HG02981 (cell line): ENCODE measurements around the gene PEX16.
"Not testable (repeated sequence)": the region's sequence is repeated elsewhere in the genome, so short reads cannot be mapped to it uniquely, and the experiment has no call there.

ENCODE experiments used
- ATAC-seq: cut with Tn5 transposase; IDR thresholded peaks from one replicate; pipeline ENCODE4 v1.9.1; 2021; ENCODE audit warnings: mild to moderate bottlenecking, moderate library complexity; ENCODE audit not compliant: unreplicated experiment

PEX16 gene

DNA sequence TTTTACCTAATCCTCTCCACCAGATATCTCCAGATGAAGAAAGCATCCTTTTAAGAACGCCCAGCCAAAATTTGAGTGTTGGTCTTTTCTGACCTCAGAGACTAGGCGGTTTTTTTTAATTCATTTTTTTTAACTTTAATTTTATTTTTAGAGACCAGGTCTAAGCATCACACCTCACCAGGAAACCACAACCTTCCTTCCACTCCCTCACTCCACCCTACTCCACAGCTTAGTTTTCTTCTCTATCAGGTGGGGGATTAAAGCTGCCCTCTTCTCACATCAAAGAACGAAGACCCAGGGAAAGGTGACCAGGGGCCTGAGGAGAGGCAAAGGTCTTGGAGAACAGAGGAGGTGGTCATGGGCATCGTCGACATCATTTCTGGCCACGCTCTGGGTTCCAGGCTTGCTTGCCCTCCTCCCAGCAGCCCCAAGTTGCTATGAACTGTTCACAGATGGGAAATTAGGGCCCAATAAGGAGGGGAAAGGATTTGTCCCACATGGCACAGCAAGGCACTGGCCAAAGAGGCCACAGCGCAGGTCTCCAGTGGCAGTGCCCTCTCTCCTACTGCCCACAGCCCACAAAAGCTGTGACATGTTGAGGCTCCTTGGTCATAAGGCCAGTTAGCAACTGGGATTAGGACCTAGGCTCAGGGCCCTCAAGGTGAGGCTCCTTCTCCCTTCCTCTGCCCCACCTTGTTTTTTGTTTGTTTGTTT is 1.4 kb upstream of the PEX16 start:
- ATAC-seq = no peak

GRCh38 chr11:45918331-45918941 is 759 bp upstream of the PEX16 start:
- peak; percentile 33 for ATAC-seq

- no peak for ATAC-seq
These were observed 423 bp downstream of the PEX16 start for GRCh38 chr11:45917286-45917622.

DNA sequence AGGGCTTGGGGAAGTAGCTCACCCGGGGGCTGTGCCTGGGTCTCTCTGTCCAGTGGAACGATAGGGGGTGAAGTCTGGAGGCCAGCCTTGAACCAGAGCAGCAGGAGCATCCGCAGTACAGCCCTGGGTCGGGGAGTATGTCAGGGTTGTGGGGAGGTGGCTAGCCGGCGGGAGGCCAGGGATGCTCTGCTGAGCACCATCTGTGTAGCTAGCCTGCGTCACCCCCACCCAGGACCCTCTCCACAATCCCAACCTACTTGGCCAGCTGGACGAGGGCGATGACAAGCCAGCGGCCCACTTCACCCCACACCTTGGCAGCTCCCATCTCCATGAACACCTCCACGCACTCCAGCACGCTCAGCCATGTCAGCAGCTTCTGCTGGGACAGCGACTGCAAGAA is 2.2 kb downstream of the PEX16 start:
- ATAC-seq = no peak

- no peak for ATAC-seq
These were observed 3.6 kb downstream of the PEX16 start for GRCh38 chr11:45913942-45914635.

DNA sequence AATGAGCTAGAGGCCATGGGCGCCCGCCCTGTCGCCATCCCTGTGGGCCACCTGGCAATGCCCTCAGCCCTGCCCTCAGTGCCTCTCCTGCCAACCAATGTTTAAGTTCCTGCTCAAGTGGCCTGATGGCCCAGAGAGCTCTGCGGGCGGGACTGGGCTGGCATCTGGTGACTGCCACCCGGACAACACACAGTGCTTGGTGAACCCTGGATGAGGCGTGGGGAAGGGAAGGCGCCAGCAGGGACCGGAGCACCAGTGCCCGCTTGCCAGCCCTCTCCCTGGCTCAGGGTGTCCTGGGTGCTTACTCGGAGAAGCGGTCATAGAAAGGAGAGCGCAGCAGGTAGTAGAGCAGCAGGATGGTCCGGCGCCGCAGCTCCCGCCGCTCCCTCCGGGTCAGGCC is 4.2 kb downstream of the PEX16 start:
- no peak for ATAC-seq

DNA sequence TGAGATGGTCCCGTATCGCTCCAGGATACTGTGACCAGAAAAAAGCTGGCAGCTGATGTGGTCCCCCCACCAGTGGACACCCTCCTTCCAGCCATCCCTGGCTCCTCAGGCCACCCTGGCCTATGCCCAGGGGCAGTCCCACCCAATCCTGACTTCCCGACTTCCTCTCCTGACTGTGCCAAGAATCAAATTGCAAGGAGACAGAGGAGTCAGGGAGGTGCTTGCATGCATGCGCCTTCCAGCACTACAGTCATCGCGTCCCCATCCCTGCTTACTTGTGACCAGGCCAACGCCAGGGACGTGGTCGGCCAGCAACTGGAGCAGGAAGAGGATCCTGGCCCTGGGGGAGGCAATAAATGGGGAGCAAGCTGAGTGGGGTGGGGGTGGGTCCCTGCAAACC is 7.1 kb downstream of the PEX16 start:
- ATAC-seq = no peak

GRCh38 chr11:45909594-45910475 is 7.8 kb downstream of the PEX16 start:
- ATAC-seq = no peak

DNA sequence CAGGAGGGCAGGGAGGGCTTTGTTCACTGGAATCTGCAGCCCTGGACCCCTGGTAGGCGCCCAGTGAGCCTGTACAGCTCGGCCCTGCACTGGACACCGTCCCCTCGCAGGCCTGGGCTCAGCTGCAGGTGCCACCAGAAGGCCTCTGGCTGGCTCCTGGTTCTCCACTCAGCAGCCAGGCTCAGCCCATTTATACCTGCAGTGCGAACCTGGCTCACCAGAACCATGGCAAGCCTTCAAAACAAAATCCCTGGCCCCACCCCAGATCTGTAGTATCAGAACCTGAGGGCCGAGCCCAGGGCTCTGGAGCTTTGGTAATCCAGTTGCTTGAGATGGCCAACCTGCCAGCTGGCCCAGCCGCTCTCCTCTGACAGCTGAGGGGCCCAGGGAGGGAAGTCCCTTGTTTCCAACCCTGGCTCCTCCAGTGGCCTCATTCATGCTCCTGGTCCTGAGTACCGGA is 9.7 kb downstream of the PEX16 start:
- no peak for ATAC-seq

- no peak for ATAC-seq
These were observed 10.6 kb downstream of the PEX16 start, which contains the start of gene FREY1 for GRCh38 chr11:45906965-45907611. FREY1 (minus strand) TSS chr11:45907271; CDS start chr11:45907245, 26 bp downstream.

DNA sequence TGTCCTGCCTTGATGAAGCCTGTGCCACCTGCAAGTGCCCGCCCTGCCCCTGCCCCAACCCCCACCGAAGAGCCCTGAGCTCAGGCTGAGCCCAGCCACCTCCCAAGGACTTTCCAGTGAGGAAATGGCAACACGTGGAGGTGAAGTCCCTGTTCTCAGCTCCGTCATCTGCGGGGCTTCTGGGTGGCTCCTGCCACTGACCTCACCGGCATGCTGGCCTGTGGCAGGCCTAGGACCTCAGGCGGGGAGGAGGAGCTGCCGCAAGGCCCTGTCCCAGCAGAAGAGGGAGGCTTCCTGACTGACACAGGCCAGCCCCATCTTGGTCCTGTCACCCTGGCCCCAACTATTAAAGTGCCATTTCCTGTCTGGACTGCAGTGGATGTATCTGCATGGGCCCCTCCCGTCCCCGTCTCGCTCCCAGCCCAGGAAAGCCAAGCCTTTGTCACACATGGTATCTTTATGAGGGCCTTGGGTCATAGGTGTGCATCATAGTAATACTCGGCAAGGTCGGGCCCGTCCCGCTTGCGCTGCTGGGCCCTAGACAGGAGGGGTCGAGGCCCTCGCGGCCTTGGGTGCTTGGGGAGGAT is 11.5 kb downstream of the PEX16 start:
- no peak for ATAC-seq

DNA sequence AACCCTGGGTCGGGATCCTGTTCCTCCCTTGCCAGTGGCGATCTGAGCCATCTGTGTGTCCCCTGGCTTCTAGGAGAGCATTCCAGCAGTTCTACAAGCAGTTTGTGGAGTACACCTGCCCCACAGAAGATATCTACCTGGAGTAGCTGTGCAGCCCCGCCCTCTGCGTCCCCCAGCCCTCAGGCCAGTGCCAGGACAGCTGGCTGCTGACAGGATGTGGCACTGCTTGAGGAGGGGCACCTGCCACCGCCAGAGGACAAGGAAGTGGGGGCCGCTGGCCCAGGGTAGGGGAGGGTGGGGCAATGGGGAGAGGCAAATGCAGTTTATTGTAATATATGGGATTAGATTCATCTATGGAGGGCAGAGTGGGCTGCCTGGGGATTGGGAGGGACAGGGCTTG is 12.1 kb downstream of the PEX16 start:
- ATAC-seq = not testable (repeated sequence)

GRCh38 chr11:45905095-45905494 is 12.6 kb downstream of the PEX16 start:
- no peak for ATAC-seq

GRCh38 chr11:45904309-45904915 is 13.3 kb downstream of the PEX16 start:
- no peak for ATAC-seq

- ATAC-seq = no peak
These were observed 15.0 kb downstream of the PEX16 start for GRCh38 chr11:45902452-45903380.

DNA sequence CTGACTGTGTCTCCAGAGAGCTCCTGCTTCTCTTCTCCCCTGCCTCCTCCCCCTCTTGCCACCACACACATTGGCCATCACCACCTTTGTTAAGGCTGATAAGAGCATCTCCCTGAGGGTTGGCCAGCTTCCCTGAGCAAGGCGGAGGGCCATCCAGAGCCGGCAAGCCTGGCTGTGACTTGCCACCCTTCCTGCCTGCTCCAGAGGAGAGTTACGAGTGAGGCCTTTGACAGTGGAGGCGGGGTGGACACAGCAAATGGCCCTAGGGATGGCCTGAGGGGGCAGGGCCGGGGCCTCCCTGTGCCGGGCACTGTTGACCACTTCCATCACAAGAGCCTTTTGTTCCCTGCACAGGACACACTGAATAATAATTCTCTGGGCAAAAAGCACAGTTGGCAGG is 16.1 kb downstream of the PEX16 start:
- no peak for ATAC-seq

GRCh38 chr11:45900916-45901617 is 16.6 kb downstream of the PEX16 start:
- ATAC-seq = no peak

DNA sequence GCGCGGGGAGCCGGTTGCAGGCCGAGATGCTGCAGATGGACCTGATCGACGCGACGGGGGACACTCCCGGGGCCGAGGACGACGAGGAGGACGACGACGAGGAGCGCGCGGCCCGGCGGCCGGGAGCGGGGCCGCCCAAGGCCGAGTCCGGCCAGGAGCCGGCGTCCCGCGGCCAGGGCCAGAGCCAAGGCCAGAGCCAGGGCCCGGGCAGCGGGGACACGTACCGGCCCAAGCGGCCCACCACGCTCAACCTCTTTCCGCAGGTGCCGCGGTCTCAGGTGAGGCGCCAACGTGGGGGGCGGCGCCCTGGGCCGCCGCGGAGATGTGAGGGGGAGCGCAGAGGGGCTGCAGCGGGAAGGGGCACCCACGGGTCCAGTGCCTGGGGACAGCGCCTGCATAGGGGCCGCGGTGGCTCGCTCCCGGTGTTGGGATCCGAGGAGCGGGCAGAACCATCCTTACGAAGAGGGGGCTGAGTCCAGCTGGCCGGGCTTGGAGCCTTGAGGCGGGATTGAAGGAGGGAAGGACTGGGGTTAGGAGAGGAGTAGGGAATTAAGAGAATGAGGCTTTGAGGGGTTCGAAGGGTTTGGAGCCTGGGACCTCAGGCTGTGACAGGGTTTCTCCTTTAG is 17.4 kb downstream of the PEX16 start:
- ATAC-seq = not testable (repeated sequence)
